Activated CD4-positive, alpha-beta T cell treated with anti-CD3 and anti-CD28 coated beads, Interleukin-2, amount 50 U/mL, for 48 hours (primary cell): ENCODE measurements around the gene SULF2.

ENCODE experiments used
- DNase-seq, 2 experiments: peaks; one replicate each; pipeline ENCODE4 v3.0.0-alpha.2; 2020

SULF2 gene

GRCh38 chr20:47733892-47734291 lies 51.4 kb downstream of the SULF2 start:
- DNase-seq: no peak

DNA sequence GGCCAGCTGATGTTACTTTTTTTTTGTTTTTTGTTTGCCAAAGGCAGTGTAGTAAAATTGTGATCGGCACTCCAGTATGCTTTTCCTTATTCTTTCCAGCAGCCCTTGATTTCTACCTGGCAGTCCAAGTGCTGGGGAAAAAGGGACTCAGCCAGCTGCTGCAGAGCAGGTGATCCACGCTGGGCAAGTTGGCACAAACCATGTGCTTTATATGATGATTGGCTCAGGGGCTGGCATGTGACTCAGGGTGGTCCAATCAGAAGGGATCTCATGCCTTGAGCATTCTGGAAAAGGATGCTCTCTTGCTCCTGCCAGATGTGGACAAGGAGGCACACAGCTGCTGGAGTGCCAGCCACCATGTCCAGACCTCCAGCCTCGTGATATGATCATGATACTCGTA lies 54.5 kb downstream of the SULF2 start:
- no peak for DNase-seq

GRCh38 chr20:47729472-47729871 lies 55.8 kb downstream of the SULF2 start:
- no peak for DNase-seq

- DNase-seq: peak in 1 of 2 experiments; percentile 16
Measured at GRCh38 chr20:47727909-47728361, 57.3 kb downstream of the SULF2 start.

- DNase-seq: peak; percentile 71 to 80
Measured at GRCh38 chr20:47727170-47727880, 58.0 kb downstream of the SULF2 start.

- DNase-seq: no peak
Measured at GRCh38 chr20:47726632-47727031, 58.6 kb downstream of the SULF2 start.

GRCh38 chr20:47725248-47725973 lies 59.9 kb downstream of the SULF2 start:
- DNase-seq: peak; percentile 74 to 85

DNA sequence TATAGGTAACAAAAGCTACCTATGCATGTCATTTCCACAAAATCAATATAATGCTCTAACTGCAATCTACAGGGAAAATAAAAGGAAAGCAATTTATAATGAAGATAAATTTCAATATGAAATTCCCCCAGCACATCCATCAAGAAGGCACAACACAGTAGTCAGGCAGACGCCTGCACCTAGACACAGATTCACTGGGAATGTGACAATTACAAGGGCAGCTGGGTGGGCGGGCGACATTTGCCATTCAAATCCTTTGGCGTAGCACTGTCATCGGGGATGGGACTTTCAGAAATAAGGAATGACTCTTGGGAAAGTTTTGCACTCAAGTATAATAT lies 60.4 kb downstream of the SULF2 start:
- no peak for DNase-seq

- no peak for DNase-seq
Measured at GRCh38 chr20:47724396-47724795, 60.9 kb downstream of the SULF2 start.

- DNase-seq: no peak
Measured at GRCh38 chr20:47723322-47723721, 62.0 kb downstream of the SULF2 start.

GRCh38 chr20:47720636-47721427 lies 64.4 kb downstream of the SULF2 start:
- DNase-seq: no peak

DNA sequence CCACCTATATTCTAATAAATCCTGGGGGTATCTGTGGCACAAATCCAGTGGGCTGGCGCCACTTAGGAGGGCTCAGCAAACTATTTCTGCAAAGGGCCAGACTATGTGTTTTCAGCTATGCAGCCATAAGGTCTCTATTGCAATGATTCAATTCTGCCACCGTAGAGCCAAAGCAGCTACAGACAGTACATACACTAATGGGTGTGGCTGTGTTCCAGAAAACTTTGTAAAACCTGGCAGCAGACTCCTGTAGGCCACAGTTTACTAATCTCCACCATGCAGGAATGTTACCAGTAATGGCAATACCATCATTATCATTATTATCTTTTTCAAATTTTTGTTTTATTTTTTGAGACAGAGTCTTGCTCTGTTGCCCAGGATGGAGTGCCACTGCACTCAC lies 65.7 kb downstream of the SULF2 start:
- no peak for DNase-seq

DNA sequence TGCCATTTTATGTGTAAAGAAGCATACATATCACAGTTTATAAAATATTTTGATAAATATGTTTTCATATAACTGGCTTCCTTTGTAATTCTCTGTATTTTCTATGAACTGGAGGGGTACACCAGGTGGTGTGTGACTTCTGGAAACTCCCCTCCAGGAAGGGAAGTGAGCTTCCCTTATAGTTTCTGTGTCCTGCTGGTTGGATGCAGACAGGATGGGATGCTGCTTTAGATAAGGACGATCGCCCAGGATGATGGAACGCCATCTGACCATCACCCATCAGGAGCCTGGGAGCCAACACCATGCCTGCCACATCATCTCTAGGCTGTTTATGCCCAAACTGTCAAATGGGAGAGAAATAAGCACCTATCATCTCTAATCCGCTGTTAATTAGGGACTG lies 66.1 kb downstream of the SULF2 start:
- no peak for DNase-seq

GRCh38 chr20:47718398-47718797 lies 66.9 kb downstream of the SULF2 start:
- DNase-seq: no peak

- DNase-seq: no peak
Measured at GRCh38 chr20:47717421-47717820, 67.9 kb downstream of the SULF2 start.

- no peak for DNase-seq
Measured at GRCh38 chr20:47713878-47714450, 71.3 kb downstream of the SULF2 start.

DNA sequence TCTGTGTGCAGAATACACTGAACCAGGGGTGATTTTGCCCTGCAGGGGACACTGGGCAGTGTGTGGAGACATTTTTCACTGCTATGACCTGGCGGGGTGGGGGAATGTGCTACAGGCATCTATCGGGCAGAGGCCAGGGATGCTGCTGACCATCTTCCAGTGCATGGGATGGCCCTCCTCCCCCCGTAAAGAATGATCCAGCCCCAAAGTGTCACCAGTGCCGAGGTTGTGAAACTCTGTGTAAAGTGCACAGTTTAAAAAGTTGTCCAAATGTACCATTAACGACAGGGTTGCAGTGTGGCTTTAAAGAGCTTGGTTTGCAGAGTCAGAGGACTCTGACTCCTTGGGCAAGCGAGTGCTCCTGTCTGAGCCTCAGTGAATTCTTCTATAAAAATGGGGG lies 72.1 kb downstream of the SULF2 start:
- DNase-seq: no peak

DNA sequence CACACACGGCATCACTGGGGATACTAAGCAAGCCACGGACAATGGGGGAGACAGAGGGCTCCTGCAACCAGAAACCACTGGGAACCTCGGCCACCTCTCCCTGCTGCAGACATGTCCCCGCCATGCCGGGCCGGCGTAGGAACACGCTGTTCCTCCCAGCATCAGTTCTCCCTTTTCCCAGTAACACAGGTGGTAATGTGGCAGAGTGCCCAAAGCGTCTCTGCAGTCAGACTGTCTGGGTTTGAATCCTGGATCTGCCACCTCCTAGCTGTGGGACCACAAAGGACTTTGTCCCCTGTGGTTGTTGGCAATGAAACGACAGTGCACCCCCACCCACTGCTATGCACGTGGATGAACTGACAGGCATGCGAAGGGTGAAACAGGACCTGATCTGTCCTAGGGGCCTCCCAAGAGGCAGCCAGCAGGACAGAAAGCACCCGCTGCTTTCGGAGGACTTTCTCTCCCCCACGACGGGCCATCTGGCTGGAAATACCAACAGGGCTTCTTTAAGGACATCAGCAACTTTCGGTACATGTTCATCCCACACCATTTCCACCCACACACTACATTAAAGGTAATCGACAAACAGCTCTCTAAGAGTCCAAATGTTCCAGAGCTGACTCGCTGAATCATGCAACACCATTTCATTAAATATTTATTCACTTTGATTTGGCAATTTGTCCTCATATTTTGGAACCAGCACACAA lies 74.1 kb downstream of the SULF2 start:
- DNase-seq: no peak

GRCh38 chr20:47710665-47711045 lies 74.6 kb downstream of the SULF2 start:
- DNase-seq: no peak

DNA sequence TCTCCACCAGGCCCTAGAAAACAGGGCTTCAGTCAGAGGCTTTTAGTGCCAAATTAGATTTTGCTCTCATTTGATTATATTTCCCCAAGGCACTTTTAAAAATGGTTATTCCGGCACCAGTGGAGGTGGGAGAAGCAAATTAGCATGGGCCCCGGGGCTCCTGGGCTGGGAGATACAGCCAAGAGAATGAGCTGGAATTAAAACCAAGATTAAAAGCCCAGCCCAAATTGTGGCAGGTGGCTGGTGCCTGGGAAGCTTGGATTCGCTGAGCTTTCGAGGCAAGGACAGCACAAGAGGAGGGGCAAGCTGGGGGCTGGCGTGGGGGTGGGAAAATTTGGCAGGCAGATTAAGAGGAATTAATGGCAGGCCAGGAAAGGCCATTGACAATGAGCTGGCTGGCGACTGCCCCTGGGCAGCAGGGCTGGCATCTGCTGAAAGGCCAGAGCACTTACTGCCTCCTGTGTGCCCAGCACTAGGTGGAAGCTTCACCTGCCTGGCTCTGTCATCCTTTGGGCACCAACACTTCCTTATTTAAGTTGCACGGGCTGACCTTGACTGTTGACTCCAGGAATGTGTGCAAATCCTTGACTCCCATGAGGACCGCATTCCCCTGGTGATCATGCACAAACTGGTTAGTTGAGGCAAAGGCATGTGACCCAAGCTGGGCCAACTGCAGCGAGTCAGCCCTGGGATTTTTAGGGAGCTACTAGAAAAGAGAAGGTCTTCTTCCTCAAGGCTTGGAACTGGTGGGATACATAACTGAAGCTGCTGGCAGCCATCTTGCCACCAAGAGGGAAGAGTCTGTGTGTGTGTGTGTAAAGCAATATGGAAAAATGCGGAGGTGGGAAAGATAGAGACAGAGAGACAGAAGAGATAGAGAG lies 76.1 kb downstream of the SULF2 start:
- no peak for DNase-seq

- no peak for DNase-seq
Measured at GRCh38 chr20:47708140-47708807, 77.0 kb downstream of the SULF2 start.
